Stimulated activated CD8-positive, alpha-beta memory T cell treated with anti-CD3 and anti-CD28 coated beads, Interleukin-12 subunit alpha, Interleukin-12 subunit beta, amount 100 ng/mL, for 24 hours (primary cell): Measurements from ENCODE around the gene C21orf58.

Experiments
- DNase-seq: peaks from one replicate; pipeline ENCODE4 v3.0.0-alpha.2; 2020; ENCODE audit errors: extremely low read depth

C21orf58 gene

DNA sequence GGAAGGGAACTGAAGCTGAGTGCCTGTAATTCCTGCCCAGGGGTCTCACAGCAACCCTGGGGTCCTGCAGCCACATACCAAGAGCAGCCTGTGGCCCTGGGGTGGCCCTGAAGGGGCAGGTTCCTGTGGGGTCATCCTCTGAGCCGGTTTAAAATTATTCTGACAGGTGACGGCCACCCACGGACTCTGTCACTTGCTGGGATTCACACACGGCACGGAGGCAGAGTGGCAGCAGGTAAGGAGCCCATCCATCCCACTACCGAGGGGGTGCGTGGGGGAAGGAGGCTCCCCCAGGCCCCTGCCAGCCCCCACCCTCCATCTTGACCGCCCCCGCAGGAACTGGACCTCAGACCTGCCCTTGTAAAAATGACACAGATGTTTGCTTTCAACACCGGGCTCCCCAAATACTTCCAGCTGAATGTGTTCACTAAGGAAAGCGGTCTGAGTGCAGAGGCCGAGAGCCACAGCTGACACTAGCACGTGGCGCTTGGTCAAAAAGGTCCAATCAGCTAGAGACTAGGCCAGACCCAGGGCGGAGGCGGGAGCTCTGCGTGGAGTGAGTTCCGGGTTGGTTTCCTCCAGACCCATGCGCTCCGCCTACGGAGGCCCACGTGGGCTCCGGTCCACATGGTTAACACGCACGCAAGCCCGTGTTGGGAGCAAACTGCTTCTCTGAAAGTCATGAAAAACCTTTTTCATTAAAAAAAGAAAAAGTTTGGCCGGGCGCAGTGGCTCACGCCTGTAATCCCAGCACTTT, 27.5 kb downstream of the C21orf58 start:
- DNase-seq, result no peak

GRCh38 chr21:46295177-46295770, 28.4 kb downstream of the C21orf58 start:
- no peak for DNase-seq

DNA sequence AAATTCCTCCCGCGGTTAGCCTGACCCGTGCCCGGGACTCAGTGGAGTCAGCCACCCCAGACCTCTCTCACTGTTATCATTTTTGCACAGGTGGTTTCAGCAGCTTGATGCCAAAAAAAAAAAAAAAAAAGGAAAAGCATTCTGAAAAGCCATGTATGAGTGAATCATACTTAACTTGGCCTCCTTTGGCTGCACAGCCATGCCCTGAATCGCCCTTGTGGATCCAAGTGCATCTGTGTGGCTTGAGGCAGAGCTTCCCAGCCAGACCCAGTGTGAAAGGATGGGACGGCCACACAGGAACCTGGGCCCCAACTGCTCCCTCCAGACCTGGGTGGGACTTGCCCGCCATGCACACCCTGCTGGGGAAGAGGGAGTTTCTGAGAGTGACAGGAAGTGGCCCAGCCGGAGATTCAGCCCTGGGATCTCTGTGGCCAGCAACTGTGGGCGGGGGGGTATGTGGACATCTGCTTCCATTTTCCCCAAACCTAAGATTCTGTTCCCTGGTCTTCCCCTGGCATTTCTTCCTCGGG, 29.0 kb downstream of the C21orf58 start:
- no peak for DNase-seq

DNA sequence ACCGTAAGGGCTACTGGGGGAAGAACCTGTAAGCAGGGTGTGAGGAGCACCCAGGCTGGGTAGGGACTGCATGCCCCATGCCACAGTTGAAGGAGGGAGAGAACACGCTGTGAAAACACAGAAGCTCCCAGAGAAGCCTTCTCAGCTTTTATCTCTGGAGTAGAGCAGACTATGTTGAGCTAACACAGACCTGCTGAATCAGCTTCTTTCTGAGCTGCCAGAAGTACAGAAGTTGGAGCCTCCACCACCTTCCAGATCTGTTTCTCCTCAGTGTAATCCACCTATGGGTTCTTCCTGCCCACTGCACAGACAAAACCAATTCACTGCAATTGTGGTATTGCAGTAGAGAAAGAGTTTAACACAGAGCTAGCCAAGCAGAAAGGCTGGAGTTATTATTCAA, 32.1 kb downstream of the C21orf58 start:
- DNase-seq, result no peak

DNA sequence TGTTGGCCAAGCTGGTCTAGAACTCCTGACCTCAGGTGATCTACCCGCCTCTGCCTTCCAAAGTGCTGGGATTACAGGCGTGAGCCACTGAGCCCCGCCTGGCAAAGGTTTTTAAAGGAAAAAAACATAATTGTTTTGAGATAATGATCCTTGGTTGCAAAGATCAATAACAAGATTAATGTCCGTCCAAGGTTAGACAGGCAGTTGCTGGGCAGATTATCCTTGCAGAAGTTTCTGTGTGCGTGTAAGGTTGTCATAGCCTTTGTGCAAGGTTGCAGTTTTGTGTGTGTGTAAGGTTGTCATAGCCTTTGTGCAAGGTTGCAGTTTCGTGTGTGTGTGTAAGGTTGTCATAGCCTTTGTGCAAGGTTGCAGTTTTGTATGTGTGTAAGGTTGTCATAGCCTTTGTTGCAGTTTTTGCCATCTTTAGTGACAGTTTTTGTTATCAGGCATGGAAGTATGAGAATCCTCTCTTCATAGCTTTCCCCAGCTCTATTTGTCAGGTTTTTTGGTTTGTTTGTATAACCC, 34.0 kb downstream of the C21orf58 start:
- DNase-seq, result no peak

DNA sequence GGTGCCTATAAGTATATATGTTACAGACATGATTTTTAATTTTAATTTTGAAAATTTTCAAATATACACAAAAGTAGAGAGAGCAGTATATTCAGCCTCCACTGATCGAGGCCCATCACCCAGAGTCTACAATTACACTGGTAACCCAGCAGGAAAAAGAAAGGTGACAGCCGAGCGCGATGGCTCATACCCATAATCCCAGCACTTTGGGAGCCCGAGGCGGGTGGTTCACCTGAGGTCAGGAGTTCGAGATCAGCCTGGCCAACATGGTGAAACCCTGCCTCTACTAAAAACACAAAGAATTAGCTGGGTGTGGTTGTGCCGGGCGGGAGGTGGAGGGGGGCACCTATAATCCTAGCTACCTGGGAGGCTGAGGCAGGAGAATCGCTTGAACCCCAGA, 36.1 kb downstream of the C21orf58 start:
- DNase-seq, result no peak

DNA sequence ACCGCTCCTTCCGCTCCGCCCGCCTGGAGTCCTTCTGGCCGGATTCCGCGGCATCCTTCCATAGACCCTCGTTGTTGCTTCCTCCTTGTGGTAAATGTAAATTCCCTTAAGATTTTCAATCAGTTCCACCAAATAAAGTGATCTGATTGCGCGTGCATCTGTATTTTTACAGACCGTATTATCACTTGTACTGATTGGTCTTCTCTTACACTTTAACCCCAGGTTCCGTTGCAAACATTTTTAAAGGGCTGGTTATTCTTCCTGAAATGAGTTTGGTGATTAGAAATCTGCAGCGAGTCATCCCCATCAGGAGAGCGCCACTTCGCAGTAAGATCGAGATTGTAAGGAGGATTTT, 37.0 kb downstream of the C21orf58 start:
- no peak for DNase-seq

DNA sequence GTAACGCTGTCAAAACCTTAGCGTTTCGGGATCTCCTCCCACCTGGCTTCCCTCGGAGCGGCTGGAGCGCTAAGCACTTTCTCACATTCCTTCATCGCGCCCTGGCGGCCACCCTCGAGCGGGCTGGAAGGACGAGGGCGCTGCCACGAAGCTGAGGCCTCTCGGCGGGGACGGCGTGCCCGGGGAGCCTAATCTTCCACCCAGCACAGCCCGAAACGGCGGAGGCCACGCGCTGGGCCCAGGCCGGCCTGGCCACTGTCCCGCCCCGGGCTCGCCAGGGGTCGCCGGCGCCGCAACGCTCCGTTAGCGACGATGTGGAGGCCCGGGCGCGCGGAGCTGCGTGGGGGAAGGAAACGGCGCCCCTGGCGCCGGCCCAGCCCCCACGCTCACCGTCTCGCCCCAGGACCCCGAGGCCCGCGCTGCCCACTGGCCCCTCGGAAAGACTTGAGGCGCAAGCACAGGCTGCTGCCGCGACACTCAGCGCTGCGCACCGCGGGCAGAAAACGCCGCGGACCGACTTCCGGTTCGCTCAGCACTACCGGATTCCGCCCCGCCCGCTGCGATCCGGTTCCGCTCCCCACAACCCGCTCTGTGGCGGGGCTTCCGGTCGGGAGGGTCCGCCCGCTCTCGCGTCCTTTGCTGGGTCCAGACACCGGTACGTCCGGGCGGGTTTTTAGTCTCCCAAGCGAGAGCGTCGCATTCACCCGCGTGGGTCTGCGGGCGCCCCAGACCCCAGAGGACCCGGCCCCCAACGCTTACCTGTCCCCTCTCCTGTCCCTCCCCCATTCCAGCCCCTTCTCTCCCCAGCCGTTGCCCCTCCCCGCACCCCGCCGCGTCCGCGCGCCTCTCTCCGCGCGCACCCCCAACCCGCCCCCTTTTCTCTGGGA, 37.7 kb downstream of the C21orf58 start, which contains the start of gene YBEY:
TSS of gene YBEY (plus strand) at position 582 of the 887 bp plus-strand sequence. CDS start 572 bp downstream, outside the sequence.
- DNase-seq, result peak; percentile 69

GRCh38 chr21:46285206-46285661, 38.4 kb downstream of the C21orf58 start, which contains the start of gene MCM3AP:
TSS of gene MCM3AP (minus strand) at chr21:46285611. CDS start at chr21:46285286, 325 bp downstream.
- no peak for DNase-seq

GRCh38 chr21:46284733-46285132, 38.9 kb downstream of the C21orf58 start:
- DNase-seq, result no peak

DNA sequence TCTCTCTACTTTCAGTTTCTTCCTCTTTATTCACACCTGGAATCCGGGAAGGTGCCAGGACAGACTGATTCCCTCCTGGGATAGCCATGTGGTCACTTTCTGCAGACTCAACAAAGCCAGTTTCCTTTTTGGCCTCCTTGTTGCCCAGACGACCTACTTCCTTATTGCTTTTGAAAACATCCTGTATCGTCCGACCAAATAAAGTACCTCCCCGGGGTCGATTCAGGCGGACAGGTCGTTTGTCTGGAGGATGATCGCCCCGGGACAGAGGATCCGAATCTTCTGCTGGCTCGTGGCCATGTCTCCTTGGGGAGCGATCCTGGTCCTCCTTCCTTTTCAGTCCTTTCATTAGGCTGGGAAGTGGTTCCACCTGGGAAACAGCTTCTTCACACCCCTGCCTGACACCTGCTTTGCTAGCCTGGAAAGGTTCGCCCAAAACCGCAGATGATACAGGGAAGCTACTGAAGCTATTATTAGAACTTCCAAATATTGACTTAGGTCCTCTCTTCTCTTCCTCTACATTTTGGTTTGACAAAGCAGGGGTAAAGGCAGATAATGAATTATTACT, 39.5 kb downstream of the C21orf58 start:
- DNase-seq, result no peak

GRCh38 chr21:46274797-46275390, 48.8 kb downstream of the C21orf58 start:
- DNase-seq, result no peak

DNA sequence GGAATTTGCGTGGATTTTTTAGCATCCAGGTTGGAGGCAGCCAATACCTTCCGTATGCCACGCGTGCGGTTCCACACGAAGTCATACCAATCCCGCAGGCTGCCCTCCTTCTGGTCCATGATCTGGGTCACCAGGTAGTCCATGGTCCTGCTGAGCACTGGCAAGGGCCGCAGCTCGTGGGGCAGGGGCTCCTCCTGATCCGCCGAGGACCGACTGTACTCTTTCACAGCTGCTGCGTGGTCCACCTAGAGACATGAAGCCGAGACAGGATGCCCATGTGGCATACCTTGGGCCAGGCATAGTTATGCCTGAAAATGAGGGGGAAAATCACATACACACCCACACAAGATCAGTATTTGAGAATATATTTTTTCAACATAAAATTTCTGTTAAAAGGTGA, 50.3 kb downstream of the C21orf58 start:
- DNase-seq, result no peak

DNA sequence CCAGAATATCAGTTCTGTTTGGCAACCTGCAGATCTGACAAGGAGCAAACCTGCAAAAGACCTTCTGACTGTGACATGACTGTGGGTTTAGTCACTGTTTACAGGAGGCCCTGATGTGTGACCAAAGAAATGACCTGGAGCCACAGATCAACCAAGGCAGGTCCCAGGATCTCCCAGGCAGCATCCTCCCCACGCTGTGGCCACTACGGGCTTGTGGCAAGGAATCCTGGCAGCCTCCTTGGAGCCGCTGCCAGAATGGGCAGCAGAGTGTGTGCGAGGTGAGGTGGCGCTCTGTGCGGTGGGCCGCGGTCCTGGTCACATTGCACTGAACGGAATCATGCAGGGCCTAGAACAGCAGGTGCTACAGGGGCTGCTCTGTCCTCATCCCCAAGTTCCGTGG, 54.2 kb downstream of the C21orf58 start:
- no peak for DNase-seq

- no peak for DNase-seq
These were observed 55.3 kb downstream of the C21orf58 start for GRCh38 chr21:46268371-46268770.

GRCh38 chr21:46266946-46267345, 56.7 kb downstream of the C21orf58 start:
- DNase-seq, result no peak

DNA sequence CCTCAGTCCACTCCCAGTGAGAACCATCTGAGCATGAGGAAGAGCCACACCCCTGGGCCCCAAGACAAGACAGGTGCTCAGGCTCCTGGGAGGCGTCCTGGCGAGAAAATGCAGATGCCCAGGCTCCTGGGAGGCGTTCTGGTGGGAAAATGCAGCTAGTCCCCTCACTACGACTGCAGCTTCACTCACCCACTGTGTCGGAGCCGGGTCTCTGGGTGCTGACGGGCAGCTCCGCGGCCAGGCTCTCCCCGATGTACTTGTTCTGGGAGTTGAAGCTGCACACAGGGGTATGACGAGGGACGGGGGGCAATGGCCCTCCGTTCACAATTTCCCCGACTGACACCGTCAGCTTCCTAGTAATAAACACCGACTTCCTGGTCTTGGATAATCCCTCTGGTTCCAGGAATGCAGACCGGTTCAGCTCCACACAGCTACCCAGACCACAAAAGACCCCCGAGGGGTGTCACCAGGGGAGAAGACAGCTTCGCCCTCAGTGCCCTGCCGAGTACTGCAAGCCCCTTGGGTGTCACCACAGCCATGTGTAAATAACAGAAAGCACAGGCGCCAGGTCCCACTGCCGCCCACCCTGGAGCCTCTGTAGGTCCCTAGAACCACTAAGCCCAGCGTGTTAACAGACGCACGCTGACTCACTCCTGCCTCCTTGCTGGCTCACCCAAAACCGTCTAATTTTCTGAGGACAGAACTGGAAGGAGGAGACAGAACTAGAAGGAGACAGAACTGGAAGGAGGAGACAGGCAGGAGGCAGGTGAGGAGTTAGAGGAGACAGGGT, 57.7 kb downstream of the C21orf58 start:
- DNase-seq, result no peak

GRCh38 chr21:46264690-46265144, 59.0 kb downstream of the C21orf58 start:
- DNase-seq, result no peak

- no peak for DNase-seq
These were observed 59.5 kb downstream of the C21orf58 start for GRCh38 chr21:46264046-46264689.
